Measurements from ENCODE around the gene SIVA1.

GRCh38 chr14:104797115-104798044, 44.4 kb downstream of the SIVA1 start:
- TF ChIP-seq CTCF (IDR thresholded peaks at IDR 0.05) (no peak), POLR2A (IDR thresholded peaks at IDR 0.05) (no peak), EP300 (IDR thresholded peaks at IDR 0.05) (no peak)
